Endothelial cell of umbilical vein (primary cell): ENCODE measurements around the gene BAG1.

Experiments used
- EZH2 ChIP-seq: IDR thresholded peaks from 2 replicates; pipeline ENCODE4 v1.6.1; 2012; ENCODE audit warnings: borderline replicate concordance, low read depth, mild to moderate bottlenecking, moderate library complexity, low read length, inconsistent platforms; ENCODE audit not compliant: severe bottlenecking
- FOS ChIP-seq: IDR thresholded peaks from 2 replicates; pipeline ENCODE4 v1.6.1; 2011; ENCODE audit warnings: mild to moderate bottlenecking, low read length, moderate library complexity, borderline replicate concordance; ENCODE audit not compliant: insufficient read depth
- GATA2 ChIP-seq: IDR thresholded peaks from 2 replicates; pipeline ENCODE4 v1.7.0; 2011; ENCODE audit warnings: low read depth, mild to moderate bottlenecking, moderate library complexity, mixed read lengths, low read length; ENCODE audit not compliant: insufficient read length, insufficient read depth
- MYC ChIP-seq: IDR thresholded peaks from one replicate; pipeline ENCODE4 v1.6.1; 2011; ENCODE audit warnings: mild to moderate bottlenecking, low read depth, low read length
- POLR2A ChIP-seq: IDR thresholded peaks from 2 replicates; pipeline ENCODE4 v1.6.1; 2012; ENCODE audit warnings: low read depth, mild to moderate bottlenecking, control low read depth, low read length
- POLR2AphosphoS5 ChIP-seq: IDR thresholded peaks from 2 replicates; pipeline ENCODE4 v1.6.1; 2012; ENCODE audit warnings: low read depth, mild to moderate bottlenecking, control low read depth, low read length, moderate library complexity; ENCODE audit not compliant: insufficient read depth
- TF ChIP-seq, protein P1 (sequence below), 2 donors: IDR thresholded peaks; 1 replicate in 1 of 2; 2 replicates in 1 of 2; pipeline ENCODE4 v1.5.1; 2011; ENCODE audit warnings: low read length in 2 of 2, mild to moderate bottlenecking in 2 of 2, moderate library complexity in 2 of 2, control low read depth in 1 of 2, inconsistent platforms in 1 of 2, low read depth in 1 of 2; ENCODE audit not compliant: insufficient read depth in 1 of 2; ENCODE audit errors: extremely low read depth in 1 of 2
- TF ChIP-seq, protein P2 (sequence below): IDR thresholded peaks from 2 replicates; pipeline ENCODE4 v1.6.1; 2011; ENCODE audit not compliant: insufficient read depth, insufficient read length

DNA sequence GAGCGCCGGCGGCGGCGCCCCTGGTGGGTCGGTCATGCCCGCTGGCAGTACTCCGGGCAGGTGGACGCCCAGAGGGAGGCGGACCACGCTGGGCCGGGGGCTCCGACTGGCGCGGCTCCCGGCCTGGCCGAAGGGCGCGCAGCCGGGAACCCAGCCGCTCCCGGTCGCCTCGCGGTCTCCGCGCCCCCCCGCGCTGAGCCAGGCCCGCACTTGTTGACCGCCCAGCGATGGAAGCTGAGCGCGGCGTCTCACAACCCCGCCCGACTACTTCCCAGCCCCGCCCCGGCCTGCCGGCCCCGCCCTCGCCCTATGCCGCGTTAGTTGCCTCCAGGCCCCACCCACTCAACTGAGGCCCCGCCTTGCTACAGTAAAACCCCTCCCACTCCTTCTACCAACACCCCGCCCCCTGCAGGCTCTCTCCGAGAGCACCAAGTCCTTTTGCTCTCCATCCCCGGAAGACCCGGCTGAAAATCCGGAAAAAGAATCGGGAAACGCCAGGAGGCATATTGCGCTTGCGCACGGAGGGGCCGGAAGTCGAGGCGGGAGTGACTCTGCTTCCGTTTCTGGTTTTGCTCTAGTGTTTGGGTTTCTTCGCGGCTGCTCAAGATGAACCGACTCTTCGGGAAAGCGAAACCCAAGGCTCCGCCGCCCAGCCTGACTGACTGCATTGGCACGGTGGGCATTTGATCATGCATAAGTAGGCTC lies at the start of gene BAG1, which contains the start of gene CHMP5:
- TF ChIP-seq, protein P1, sequence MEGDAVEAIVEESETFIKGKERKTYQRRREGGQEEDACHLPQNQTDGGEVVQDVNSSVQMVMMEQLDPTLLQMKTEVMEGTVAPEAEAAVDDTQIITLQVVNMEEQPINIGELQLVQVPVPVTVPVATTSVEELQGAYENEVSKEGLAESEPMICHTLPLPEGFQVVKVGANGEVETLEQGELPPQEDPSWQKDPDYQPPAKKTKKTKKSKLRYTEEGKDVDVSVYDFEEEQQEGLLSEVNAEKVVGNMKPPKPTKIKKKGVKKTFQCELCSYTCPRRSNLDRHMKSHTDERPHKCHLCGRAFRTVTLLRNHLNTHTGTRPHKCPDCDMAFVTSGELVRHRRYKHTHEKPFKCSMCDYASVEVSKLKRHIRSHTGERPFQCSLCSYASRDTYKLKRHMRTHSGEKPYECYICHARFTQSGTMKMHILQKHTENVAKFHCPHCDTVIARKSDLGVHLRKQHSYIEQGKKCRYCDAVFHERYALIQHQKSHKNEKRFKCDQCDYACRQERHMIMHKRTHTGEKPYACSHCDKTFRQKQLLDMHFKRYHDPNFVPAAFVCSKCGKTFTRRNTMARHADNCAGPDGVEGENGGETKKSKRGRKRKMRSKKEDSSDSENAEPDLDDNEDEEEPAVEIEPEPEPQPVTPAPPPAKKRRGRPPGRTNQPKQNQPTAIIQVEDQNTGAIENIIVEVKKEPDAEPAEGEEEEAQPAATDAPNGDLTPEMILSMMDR (IDR thresholded peaks at IDR 0.05; ENCODE audit: extremely low read depth in 1 of 2, insufficient read depth in 1 of 2, low read depth in 1 of 2, low read length in 2 of 2) = peak; percentile 9 to 37
- peak; percentile 85 for TF ChIP-seq POLR2A
- no peak for TF ChIP-seq MYC
- TF ChIP-seq POLR2AphosphoS5 = peak; percentile 69
- TF ChIP-seq GATA2 = no peak
- TF ChIP-seq, protein P2, sequence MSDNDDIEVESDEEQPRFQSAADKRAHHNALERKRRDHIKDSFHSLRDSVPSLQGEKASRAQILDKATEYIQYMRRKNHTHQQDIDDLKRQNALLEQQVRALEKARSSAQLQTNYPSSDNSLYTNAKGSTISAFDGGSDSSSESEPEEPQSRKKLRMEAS = no peak
- no peak for TF ChIP-seq EZH2
- TF ChIP-seq FOS = no peak
